Measurements from ENCODE around the gene ATP6V1B1.

ATP6V1B1 gene

GRCh38 chr2:70935468-70936164 lies at the start of gene ATP6V1B1:
ATP6V1B1 (plus strand) TSS chr2:70935900; CDS start chr2:70935955, 55 bp downstream.
- peak; percentile 85 for DNase-seq

- DNase-seq: no peak
Observed at GRCh38 chr2:70886541-70886987, 49.1 kb upstream of the ATP6V1B1 start.

- DNase-seq: no peak
Observed at GRCh38 chr2:70887208-70887549, 48.5 kb upstream of the ATP6V1B1 start.

DNA sequence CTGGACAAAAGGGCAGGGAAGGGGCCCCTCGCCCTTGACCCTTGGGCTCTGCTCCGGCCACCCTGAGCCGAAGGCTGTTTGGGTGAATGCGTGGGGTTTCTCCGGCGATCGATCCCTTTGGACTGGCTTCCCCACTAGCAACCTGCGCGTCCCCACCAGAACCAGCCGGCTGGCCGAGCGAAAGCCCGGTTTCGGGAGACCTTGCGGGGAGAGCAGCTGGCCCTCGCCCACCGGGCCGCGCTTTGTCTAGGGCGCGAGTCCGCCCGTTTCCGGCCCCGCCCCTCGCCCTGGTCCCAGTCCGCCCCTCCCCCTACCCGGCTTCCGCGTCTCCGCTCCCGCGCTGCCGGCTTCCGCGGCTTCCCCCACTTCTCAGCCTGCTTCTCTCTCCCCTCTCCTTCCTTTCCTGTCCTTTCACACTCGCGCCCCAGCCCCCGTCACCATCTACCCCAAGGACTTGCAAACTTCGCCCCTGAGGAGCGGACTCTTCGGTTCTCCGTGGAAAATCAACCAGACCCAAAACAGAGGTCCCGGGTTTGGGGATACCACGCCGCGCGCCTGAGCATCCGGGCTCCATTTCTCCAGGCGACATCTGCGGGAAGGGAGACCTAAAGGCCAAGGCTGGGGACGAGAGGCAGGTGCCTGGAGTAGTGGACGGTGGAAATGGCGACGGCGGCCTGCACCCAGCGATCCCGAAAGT lies 48.0 kb upstream of the ATP6V1B1 start:
- DNase-seq: peak; percentile 58

- peak; percentile 42 for DNase-seq
Observed at GRCh38 chr2:70888366-70888922, 47.3 kb upstream of the ATP6V1B1 start.

- DNase-seq: peak; percentile 53
Observed at GRCh38 chr2:70888923-70889715, 46.6 kb upstream of the ATP6V1B1 start.

DNA sequence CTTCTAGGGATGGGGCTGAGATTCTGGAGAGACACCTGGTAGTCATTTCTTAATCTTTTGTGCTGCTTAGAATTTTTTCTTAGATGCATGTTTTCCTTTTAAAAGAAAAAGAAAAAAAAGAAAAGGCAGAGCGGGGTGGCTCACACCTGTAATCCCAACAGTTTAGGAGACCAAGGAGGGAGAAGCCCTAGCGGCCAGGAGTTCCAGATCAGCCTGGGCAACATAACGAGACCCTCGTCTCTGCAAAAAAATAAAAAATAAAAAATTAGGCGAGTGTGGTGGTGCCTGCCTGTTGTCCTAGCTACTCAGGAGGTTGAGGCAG lies 46.0 kb upstream of the ATP6V1B1 start:
- DNase-seq: no peak

GRCh38 chr2:70890469-70891065 lies 45.1 kb upstream of the ATP6V1B1 start:
- DNase-seq: no peak

DNA sequence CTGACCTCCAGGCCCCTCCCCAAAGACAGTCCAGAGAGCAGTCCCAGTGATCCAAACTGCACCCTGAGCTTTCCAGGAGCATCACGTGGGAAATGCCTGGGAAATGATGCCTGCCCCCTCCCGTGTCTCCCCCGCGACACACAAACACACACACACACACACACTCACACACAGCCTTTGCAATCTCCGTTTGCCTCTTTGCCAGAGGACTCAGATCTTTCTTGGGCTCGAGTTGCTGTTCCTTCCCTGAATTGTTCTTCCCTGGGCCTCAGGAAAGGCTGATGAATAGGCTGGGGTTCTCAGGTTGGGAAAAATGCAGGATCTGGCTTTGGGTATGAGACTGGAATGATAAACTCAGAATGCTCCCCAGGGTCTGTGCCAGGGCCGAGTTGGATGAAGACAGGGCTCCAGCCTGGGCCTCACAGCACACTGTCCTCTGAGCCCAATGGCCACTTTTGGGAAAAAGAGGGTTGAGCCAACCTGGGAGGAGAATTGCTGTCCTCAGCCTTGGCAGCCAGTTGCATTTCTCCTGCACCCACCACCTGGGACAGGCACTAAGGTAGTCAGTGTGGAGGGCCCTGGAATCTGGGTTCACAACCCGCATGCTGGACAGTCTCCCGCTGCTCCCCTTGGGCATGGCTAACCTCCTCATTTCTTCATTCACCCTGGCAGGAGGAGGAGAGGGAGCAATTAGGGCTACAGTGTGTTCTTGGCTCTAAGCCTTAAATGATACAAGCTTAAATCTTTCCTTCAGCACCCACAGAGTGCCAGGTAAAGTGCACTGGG lies 43.9 kb upstream of the ATP6V1B1 start:
- DNase-seq: no peak

GRCh38 chr2:70892750-70893149 lies 43.0 kb upstream of the ATP6V1B1 start:
- no peak for DNase-seq

GRCh38 chr2:70893186-70893585 lies 42.5 kb upstream of the ATP6V1B1 start:
- no peak for DNase-seq

- no peak for DNase-seq
Observed at GRCh38 chr2:70894765-70895164, 40.9 kb upstream of the ATP6V1B1 start.

GRCh38 chr2:70895249-70895648 lies 40.5 kb upstream of the ATP6V1B1 start:
- DNase-seq: no peak

DNA sequence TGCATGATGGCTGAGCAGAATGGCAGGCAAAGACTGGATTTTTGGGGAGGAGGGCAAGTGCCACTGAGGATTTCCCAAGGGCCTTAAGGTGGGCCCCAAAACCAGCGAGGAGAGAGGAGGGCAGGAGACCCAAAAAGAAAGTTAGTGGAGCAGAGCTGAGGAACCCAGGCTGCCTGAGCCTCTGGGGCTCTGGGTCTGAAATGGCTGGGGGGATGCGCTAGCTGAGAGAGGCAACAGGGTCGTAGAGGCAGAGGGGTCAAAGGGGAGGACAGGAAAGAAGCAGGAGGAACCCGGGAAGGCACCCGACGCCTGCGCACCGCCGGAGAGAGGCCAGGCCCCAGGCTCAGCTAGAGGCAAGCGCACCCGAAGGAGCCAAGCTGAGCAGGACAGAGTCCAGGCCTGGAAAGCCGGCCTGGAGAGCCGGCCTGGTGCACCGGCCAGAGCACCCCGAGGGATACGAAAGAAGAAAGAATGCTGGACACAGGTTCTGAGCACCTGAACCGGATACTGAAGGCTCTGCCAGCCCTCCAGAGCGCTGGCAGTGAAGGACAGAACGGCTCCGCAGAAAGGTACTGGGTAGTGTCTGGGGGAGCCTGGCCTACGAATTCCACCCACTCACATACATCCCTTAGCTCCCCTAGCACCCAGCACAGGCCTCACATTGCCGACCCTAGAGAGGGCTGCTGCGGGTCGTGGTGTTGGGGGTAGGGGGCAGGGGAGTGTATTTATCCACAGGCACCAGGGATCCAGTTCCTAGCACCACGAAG lies 39.5 kb upstream of the ATP6V1B1 start:
- DNase-seq: no peak

GRCh38 chr2:70896765-70897202 lies 38.9 kb upstream of the ATP6V1B1 start:
- no peak for DNase-seq

DNA sequence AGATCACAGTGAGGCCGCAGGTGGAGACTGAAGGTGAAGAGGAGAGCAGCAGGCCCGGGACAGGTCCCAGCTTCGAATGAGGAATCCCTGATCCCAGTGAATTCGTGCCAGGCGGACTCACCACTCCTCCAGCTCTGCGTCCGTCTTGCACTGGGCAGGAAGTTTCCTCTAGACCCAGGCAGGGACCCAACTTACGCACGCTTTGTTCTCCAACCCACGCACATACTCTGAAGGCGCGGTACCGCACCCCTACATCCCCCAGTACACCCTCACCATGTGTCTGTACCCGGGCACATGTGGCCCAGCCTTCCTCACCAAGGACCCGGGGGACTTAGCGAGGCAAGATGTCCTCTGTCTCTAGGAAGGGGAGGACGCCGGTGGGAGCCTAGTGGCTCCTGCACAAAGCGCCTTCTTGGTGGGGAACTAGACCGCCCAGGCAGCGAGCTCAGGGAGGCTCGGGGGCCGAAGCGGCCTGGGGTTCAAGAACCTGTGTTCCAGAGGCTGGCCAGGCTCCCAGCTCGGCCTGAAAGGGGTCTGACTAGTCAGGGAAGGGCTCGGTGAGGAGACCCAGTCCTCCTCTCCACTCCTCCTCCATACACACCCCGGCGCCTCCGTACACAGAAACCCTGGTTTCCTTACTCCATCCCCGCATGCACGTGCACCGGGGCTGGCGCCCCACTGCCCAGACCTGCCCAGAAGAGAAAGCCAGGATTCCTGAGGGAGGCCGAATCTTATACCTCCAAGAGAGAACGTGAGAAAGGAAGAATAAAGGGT lies 38.3 kb upstream of the ATP6V1B1 start:
- DNase-seq: no peak

DNA sequence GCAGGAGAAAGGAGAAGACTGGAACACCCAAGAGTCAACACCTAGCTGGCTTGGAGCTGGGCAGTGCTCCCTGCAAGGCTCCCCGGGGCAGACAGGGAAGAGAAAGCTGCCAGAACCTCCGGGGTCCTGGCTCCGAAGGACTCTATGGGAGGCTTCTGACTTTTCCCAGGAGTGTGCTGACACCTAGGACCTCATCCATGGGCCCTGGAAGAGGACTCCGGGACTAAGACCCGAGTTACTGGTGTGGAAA lies 37.8 kb upstream of the ATP6V1B1 start:
- no peak for DNase-seq

DNA sequence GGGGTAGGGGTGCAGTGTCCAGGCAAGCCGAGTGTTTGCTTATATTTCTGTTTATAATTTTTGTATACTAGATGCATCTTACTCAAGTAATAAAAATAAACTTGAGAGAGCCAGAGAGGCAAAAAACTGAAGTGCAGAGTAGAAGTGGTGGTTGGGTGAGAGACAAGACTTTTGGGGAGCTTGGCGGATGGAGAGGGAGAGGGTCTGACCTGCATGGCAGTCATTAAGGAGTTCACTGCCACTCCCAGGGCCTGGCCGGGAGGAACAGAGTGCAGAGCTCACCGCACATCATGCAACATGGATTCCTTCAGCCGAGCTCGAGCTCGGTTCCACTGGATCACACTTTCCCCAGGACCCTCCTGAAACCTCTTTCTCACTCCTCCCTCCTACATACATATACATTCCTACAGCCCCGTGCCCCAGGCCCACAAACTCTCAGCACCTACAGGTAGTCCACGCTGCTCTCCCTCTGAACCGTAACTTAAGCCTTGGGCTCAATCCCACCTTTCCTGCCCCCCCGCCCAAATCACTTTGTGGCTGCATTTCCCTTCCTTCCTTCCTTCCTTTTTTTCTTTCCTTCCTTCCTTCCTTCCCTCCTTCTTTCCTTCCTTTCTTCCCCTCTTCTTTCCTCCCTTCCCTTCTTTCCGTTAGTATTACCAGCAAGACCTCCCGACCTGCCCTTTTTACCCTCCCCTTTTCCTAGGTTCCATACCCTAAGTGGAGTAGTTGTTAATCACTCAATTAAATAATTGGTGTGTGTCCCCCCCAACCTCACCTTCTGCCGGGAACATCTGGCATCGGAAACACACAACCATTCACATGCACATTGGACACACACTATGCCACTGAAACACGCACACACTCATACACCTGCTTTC lies 37.1 kb upstream of the ATP6V1B1 start:
- no peak for DNase-seq

GRCh38 chr2:70901227-70902066 lies 34.3 kb upstream of the ATP6V1B1 start:
- DNase-seq: peak; percentile 40

Measured in DMS79 treated with DMSO at 0.1 percent for 48 hours (cell line).